Upper lobe of left lung (tissue), 4 donors: Measurements from ENCODE around the gene RHEB.

Experiments used
- CTCF ChIP-seq, 6 experiments: fragments of 450-650 bp in 4 of 6; fragments of 200-600 bp in 2 of 6; sonication (generic) in 2 of 6; IDR thresholded peaks; one replicate each; pipeline ENCODE4 v1.5.1; 2016 to 2019; ENCODE audit warnings: antibody characterized with exemption in 6 of 6
- EP300 ChIP-seq, 4 donors: sonication (generic); formaldehyde crosslinking; IDR thresholded peaks; one replicate each; pipeline ENCODE4 v1.5.1; 2017; ENCODE audit warnings: antibody characterized with exemption in 4 of 4, control low read depth in 2 of 4
- POLR2A ChIP-seq, 4 donors: fragments of 450-650 bp; IDR thresholded peaks; one replicate each; pipeline ENCODE4 v1.5.1; 2016 to 2017; ENCODE audit warnings: antibody characterized with exemption in 4 of 4, mild to moderate bottlenecking in 2 of 4
- POLR2AphosphoS5 ChIP-seq, 2 donors: sonication (generic); formaldehyde crosslinking; IDR thresholded peaks; one replicate each; pipeline ENCODE4 v1.5.1; 2017; ENCODE audit warnings: antibody characterized with exemption in 2 of 2

GRCh38 chr7:151490456-151491105 lies 29.1 kb downstream of the RHEB start:
- TF ChIP-seq POLR2A (IDR thresholded peaks at IDR 0.05) (no peak), CTCF (IDR thresholded peaks at IDR 0.05) (no peak), POLR2AphosphoS5 (IDR thresholded peaks at IDR 0.05) (no peak), EP300 (IDR thresholded peaks at IDR 0.05) (no peak)
